Peyer's patch (tissue), 4 donors: Measurements from ENCODE around the gene SMC5.

Experiments
- POLR2A ChIP-seq, 2 donors: fragments of 450-650 bp; IDR thresholded peaks; one replicate each; pipeline ENCODE4 v1.5.1; 2017; ENCODE audit warnings: antibody characterized with exemption in 2 of 2, mild to moderate bottlenecking in 2 of 2, moderate library complexity in 2 of 2
- TF ChIP-seq, protein P1 (sequence below), 6 experiments: fragments of 450-650 bp in 4 of 6; fragments of 200-600 bp in 2 of 6; sonication (generic) in 1 of 6; IDR thresholded peaks; one replicate each; pipeline ENCODE4 v1.5.1; 2017 to 2019; ENCODE audit warnings: antibody characterized with exemption in 6 of 6, mild to moderate bottlenecking in 3 of 6, moderate library complexity in 1 of 6

DNA sequence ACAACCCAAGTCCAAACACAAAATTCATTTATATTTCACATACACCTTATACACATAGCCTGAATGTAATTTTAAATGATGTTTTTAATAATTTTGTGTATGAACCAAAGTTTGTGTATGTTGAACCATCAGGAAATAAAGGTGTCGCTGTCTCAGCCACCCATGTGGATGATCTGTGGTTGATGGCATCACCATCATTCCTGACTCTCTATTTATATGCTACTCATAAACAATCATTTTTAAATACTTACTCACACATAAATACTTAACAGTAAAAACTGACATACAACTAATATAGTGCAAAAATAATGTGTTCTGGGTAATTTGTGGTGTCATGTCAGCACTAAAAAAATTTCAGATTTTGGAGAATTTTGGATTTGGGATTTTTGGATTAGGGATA, 38.4 kb downstream of the SMC5 start:
- TF ChIP-seq, protein P1, sequence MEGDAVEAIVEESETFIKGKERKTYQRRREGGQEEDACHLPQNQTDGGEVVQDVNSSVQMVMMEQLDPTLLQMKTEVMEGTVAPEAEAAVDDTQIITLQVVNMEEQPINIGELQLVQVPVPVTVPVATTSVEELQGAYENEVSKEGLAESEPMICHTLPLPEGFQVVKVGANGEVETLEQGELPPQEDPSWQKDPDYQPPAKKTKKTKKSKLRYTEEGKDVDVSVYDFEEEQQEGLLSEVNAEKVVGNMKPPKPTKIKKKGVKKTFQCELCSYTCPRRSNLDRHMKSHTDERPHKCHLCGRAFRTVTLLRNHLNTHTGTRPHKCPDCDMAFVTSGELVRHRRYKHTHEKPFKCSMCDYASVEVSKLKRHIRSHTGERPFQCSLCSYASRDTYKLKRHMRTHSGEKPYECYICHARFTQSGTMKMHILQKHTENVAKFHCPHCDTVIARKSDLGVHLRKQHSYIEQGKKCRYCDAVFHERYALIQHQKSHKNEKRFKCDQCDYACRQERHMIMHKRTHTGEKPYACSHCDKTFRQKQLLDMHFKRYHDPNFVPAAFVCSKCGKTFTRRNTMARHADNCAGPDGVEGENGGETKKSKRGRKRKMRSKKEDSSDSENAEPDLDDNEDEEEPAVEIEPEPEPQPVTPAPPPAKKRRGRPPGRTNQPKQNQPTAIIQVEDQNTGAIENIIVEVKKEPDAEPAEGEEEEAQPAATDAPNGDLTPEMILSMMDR (IDR thresholded peaks at IDR 0.05), result no peak
- TF ChIP-seq POLR2A (IDR thresholded peaks at IDR 0.05), result no peak
